ENCODE results near the gene CNOT1. TPM values are rescaled to one million over a fixed set of nuclear protein-coding genes. Genes with fewer than 3 reads are reported as not detected.
A peak's percentile ranks its signal among the peaks of the same experiment; 100 is the strongest.

The CNOT1 gene
- total and polyA plus RNA-seq, 10 of the 15 experiments (the other 5 are each of a cell fraction or from before 2014, with no cell fraction given) = 101 to 246 (median 175) TPM

DNA sequence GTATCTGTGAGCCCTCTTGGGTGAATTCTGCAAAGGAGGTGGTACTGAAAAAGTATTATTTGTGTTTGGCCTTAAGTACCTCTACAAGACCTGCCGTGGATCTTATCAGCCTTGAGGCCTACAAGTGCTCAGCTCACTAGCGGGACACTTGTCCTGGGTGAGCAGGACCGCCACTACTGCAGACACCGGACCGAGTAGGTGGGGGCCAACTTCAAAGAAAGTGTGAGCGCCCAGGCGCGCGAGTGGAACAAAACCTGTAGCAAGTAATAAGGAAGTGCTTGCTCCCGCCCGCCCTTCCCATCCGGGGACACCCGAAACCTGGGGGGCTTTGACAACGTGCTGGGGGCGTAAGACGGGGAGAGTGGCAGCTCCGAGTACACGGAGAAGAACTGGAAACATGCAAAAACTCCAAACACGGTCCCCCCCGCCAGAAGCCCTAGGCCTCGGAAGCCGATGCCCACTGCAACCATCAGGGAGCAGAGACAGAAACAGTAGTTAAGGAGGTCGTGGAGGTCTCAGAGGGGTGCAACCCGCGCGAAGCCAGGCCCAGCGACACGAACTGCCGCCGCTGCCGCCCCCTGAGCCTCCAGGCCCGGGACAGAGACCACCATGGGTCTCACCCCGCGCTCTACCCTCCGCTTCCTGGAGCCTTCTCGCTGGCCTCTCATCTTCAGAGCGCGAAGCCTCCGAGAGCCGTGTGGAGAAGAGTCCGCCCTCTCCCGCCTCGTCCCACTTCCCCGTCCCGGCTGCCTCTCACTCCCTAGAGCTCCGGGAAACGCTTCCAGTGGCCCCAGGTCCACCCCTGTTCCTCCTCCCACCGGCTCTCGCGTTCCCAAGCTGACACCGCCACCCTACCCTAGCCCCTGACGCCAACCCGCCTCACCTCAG lies 537 bp downstream of the CNOT1 start:
- CTCF ChIA-PET = interaction anchor here (0.5 to 1.5 kb wide), 4 partner anchors 24 to 127 kb away, joined by 3 to 5 read pairs (median 3); no protein-coding TSS in a partner anchor
- ATAC-seq (peak; percentile 45), DNase-seq (ENCODE audit: low read depth, low spot score) (peak; percentile 17), FAIRE-seq (no peak)
- intact Hi-C loops (cut with micrococcal nuclease; ENCODE audit: unreplicated experiment) (loop anchor here (2.0 kb wide), 1 partner anchor 500 kb away; the partner anchor contains the start of gene CFAP20), in situ Hi-C loops (cut with MboI) (no loop called here)
- Histone ChIP-seq H3K27ac (ENCODE audit: control insufficient read depth, insufficient read depth) (peak overlapping the region; percentile 96), H3K79me2 (ENCODE audit: control insufficient read depth, insufficient read depth, low read length) (peaks cover 53% of the 10 kb centered on the region), H3K9me3 (replicated peaks; ENCODE audit: control insufficient read depth, insufficient read depth, low read length) (no peaks in the 10 kb centered on the region), H3K4me3 (peak overlapping the region; percentile 85), H4K20me1 (ENCODE audit: control insufficient read depth, insufficient read depth) (peaks cover 9% of the 10 kb centered on the region), H2AFZ (ENCODE audit: control insufficient read depth, low read depth, low read length) (peak overlapping the region; percentile 64), H3K27me3 (replicated peaks in 1 of 2; ENCODE audit: control insufficient read depth in 2 of 2, insufficient read depth in 2 of 2, low read length in 1 of 2) (no peaks in the 10 kb centered on the region), H3K4me2 (ENCODE audit: control insufficient read depth, insufficient read depth) (peak overlapping the region; percentile 61; the same call in 1 of the 2 replicates), H3K36me3 (ENCODE audit: control insufficient read depth in 2 of 2, insufficient read depth in 2 of 2, low read length in 1 of 2) (peaks cover 0 to 8% of the 10 kb centered on the region in 2 experiments; a peak in 2 of 4 replicates), H3K4me1 (ENCODE audit: control insufficient read depth, insufficient read depth, low read length) (no peaks in the 10 kb centered on the region; the same call in 1 of the 2 replicates), H3K9ac (ENCODE audit: control insufficient read depth, insufficient read depth, low read length) (peak overlapping the region; percentile 99)
- BruUV-seq (replicated peaks) = no TSS peak
- RAD21 ChIA-PET (ENCODE audit: unreplicated experiment) = interaction anchor here (1.3 kb wide), 1 partner anchor 127 kb away, joined by 4 read pairs; no protein-coding TSS in a partner anchor
- WGBS (ENCODE audit: insufficient coverage, insufficient replicate concordance, low lambda C conversion rate, missing lambda C conversion rate) = under 1% methylated on average over 49 of the region's 53 CpGs
- SMC1A ChIA-PET (ENCODE audit: uncharacterized antibody, unreplicated experiment) = interaction anchor here (1.8 kb wide), 1 partner anchor 111 kb away, joined by 8 read pairs; no protein-coding TSS in a partner anchor
- POLR2A ChIA-PET = interaction anchor here (0.8 to 1.0 kb wide), 3 partner anchors 14 to 111 kb away, joined by 5 to 6 read pairs (median 5); no protein-coding TSS in a partner anchor
- TF ChIP-seq SMARCA5 (IDR thresholded peaks at IDR 0.05) (no peak; the same call in 1 of the 2 replicates), KDM1A (IDR thresholded peaks at IDR 0.05; ENCODE audit: borderline replicate concordance) (no peak), NRF1 (conservative IDR thresholded peaks at IDR 0.05; ENCODE audit: low read depth, low read length) (no peak), NBN (IDR thresholded peaks at IDR 0.05) (peak; percentile 18; the same call in 1 of the 2 replicates), GATAD2B (conservative IDR thresholded peaks at IDR 0.05; ENCODE audit: low read depth) (peak; percentile 56; the same call in 1 of the 2 replicates), RAD51 (IDR thresholded peaks at IDR 0.05) (no peak), RAD21 (IDR thresholded peaks at IDR 0.05; ENCODE audit: insufficient read depth, low read depth, low read length) (no peak), PAX5 (IDR thresholded peaks at IDR 0.05; ENCODE audit: borderline replicate concordance, low read depth, low read length) (peak; percentile 11; the same call in 1 of the 2 replicates), MXI1 (IDR thresholded peaks at IDR 0.05; ENCODE audit: low read depth, low read length) (peak; percentile 63; the same call in 1 of the 2 replicates), NR2C1 (IDR thresholded peaks at IDR 0.05) (no peak), NFYB (IDR thresholded peaks at IDR 0.05; ENCODE audit: insufficient read depth, low read depth, low read length) (0 out of 2 replicates have a peak, but pooled peaks have one; percentile 12), CHD4 (IDR thresholded peaks at IDR 0.05) (no peak), TAF1 (IDR thresholded peaks at IDR 0.05; ENCODE audit: borderline replicate concordance, low read depth, low read length) (0 out of 2 replicates have a peak, but pooled peaks have one; percentile 20), IKZF2 (IDR thresholded peaks at IDR 0.05) (peak in 1 of 2 experiments; percentile 11; a peak in 1 of 4 replicates), SPI1 (IDR thresholded peaks at IDR 0.05; ENCODE audit: borderline replicate concordance, insufficient read depth, low read depth, low read length) (peak; percentile 59; the same call in 1 of the 2 replicates), FOXM1 (IDR thresholded peaks at IDR 0.05; ENCODE audit: low read depth, low read length) (no peak)
- TF ChIP-seq, protein P1, sequence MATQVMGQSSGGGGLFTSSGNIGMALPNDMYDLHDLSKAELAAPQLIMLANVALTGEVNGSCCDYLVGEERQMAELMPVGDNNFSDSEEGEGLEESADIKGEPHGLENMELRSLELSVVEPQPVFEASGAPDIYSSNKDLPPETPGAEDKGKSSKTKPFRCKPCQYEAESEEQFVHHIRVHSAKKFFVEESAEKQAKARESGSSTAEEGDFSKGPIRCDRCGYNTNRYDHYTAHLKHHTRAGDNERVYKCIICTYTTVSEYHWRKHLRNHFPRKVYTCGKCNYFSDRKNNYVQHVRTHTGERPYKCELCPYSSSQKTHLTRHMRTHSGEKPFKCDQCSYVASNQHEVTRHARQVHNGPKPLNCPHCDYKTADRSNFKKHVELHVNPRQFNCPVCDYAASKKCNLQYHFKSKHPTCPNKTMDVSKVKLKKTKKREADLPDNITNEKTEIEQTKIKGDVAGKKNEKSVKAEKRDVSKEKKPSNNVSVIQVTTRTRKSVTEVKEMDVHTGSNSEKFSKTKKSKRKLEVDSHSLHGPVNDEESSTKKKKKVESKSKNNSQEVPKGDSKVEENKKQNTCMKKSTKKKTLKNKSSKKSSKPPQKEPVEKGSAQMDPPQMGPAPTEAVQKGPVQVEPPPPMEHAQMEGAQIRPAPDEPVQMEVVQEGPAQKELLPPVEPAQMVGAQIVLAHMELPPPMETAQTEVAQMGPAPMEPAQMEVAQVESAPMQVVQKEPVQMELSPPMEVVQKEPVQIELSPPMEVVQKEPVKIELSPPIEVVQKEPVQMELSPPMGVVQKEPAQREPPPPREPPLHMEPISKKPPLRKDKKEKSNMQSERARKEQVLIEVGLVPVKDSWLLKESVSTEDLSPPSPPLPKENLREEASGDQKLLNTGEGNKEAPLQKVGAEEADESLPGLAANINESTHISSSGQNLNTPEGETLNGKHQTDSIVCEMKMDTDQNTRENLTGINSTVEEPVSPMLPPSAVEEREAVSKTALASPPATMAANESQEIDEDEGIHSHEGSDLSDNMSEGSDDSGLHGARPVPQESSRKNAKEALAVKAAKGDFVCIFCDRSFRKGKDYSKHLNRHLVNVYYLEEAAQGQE (IDR thresholded peaks at IDR 0.05; ENCODE audit: low read depth, low read length) = no peak
- TF ChIP-seq, protein P2, sequence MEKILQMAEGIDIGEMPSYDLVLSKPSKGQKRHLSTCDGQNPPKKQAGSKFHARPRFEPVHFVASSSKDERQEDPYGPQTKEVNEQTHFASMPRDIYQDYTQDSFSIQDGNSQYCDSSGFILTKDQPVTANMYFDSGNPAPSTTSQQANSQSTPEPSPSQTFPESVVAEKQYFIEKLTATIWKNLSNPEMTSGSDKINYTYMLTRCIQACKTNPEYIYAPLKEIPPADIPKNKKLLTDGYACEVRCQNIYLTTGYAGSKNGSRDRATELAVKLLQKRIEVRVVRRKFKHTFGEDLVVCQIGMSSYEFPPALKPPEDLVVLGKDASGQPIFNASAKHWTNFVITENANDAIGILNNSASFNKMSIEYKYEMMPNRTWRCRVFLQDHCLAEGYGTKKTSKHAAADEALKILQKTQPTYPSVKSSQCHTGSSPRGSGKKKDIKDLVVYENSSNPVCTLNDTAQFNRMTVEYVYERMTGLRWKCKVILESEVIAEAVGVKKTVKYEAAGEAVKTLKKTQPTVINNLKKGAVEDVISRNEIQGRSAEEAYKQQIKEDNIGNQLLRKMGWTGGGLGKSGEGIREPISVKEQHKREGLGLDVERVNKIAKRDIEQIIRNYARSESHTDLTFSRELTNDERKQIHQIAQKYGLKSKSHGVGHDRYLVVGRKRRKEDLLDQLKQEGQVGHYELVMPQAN (conservative IDR thresholded peaks at IDR 0.05) = peak; percentile 48; the same call in 1 of the 2 replicates
